ENCODE data around the gene EEF2KMT.

DNA sequence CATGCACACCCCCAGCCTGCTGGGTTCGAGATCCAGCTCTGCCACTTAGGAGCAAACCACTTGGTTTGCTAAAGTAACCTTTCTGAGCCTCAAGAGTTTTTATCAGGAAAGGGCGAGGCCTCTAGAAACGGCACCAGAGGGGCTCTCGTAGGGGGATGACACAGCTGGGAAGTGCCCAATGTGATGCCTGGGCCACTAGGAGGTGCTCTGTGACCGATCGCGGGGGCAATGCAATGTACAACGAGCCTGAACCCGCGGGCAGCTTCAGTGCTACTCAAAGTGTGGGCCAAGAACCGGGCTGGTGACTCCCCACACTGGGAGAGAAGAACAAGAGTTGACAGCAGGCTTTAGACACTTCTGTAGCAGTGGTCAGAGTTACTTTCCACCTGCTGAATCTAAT is 41.2 kb downstream of the EEF2KMT start:
- no peak for TF ChIP-seq POLR2A (IDR thresholded peaks at IDR 0.05)
- TF ChIP-seq, protein P1, sequence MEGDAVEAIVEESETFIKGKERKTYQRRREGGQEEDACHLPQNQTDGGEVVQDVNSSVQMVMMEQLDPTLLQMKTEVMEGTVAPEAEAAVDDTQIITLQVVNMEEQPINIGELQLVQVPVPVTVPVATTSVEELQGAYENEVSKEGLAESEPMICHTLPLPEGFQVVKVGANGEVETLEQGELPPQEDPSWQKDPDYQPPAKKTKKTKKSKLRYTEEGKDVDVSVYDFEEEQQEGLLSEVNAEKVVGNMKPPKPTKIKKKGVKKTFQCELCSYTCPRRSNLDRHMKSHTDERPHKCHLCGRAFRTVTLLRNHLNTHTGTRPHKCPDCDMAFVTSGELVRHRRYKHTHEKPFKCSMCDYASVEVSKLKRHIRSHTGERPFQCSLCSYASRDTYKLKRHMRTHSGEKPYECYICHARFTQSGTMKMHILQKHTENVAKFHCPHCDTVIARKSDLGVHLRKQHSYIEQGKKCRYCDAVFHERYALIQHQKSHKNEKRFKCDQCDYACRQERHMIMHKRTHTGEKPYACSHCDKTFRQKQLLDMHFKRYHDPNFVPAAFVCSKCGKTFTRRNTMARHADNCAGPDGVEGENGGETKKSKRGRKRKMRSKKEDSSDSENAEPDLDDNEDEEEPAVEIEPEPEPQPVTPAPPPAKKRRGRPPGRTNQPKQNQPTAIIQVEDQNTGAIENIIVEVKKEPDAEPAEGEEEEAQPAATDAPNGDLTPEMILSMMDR (IDR thresholded peaks at IDR 0.05): peak in 1 of 6 experiments; percentile 9
